Stimulated activated CD4-positive, alpha-beta T cell treated with anti-CD3 and anti-CD28 coated beads, Interleukin-15, amount 100 ng/mL, for 24 hours (primary cell): ENCODE measurements around the gene CSRNP3.

Source experiments
- DNase-seq: peaks from one replicate; pipeline ENCODE4 v3.0.0-alpha.2; 2020

The CSRNP3 gene

GRCh38 chr2:165594935-165595255 is 125.4 kb downstream of the CSRNP3 start:
- DNase-seq: no peak

GRCh38 chr2:165596788-165597187 is 127.3 kb downstream of the CSRNP3 start:
- no peak for DNase-seq

- DNase-seq: no peak
Measured at GRCh38 chr2:165601065-165601830, 131.8 kb downstream of the CSRNP3 start.

GRCh38 chr2:165601928-165602521 is 132.5 kb downstream of the CSRNP3 start:
- DNase-seq: no peak

GRCh38 chr2:165609672-165610071 is 140.2 kb downstream of the CSRNP3 start:
- no peak for DNase-seq

GRCh38 chr2:165610591-165611029 is 141.1 kb downstream of the CSRNP3 start:
- no peak for DNase-seq

- DNase-seq: no peak
Measured at GRCh38 chr2:165617741-165618481, 148.4 kb downstream of the CSRNP3 start.

GRCh38 chr2:165618806-165619205 is 149.3 kb downstream of the CSRNP3 start:
- no peak for DNase-seq

GRCh38 chr2:165621086-165621560 is 151.6 kb downstream of the CSRNP3 start:
- no peak for DNase-seq

GRCh38 chr2:165623161-165623560 is 153.7 kb downstream of the CSRNP3 start:
- DNase-seq: no peak

GRCh38 chr2:165623783-165624469 is 154.4 kb downstream of the CSRNP3 start:
- no peak for DNase-seq

- DNase-seq: no peak
Measured at GRCh38 chr2:165624470-165624800, 154.9 kb downstream of the CSRNP3 start.

GRCh38 chr2:165627470-165627869 is 158.0 kb downstream of the CSRNP3 start:
- DNase-seq: no peak

GRCh38 chr2:165629776-165630175 is 160.3 kb downstream of the CSRNP3 start:
- no peak for DNase-seq

- no peak for DNase-seq
Measured at GRCh38 chr2:165630236-165630635, 160.7 kb downstream of the CSRNP3 start.

- DNase-seq: no peak
Measured at GRCh38 chr2:165631089-165631488, 161.6 kb downstream of the CSRNP3 start.

GRCh38 chr2:165632594-165632993 is 163.1 kb downstream of the CSRNP3 start:
- no peak for DNase-seq

- DNase-seq: no peak
Measured at GRCh38 chr2:165633431-165633830, 163.9 kb downstream of the CSRNP3 start.

- DNase-seq: no peak
Measured at GRCh38 chr2:165634282-165634681, 164.8 kb downstream of the CSRNP3 start.

- DNase-seq: no peak
Measured at GRCh38 chr2:165634855-165635254, 165.4 kb downstream of the CSRNP3 start.

- no peak for DNase-seq
Measured at GRCh38 chr2:165635532-165635931, 166.0 kb downstream of the CSRNP3 start.

GRCh38 chr2:165636959-165637358 is 167.5 kb downstream of the CSRNP3 start:
- no peak for DNase-seq

GRCh38 chr2:165637396-165637795 is 167.9 kb downstream of the CSRNP3 start:
- no peak for DNase-seq
